Naive B cell (primary cell): ENCODE results near the gene KLHL28. TPM values are rescaled to one million over a fixed set of nuclear protein-coding genes. Genes with fewer than 3 reads are reported as not detected.
"Not testable (repeated sequence)": the region's sequence is repeated elsewhere in the genome, so short reads cannot be mapped to it uniquely, and the experiment has no call there.

Experiments used
- ATAC-seq, 2 donors: fragments of 150-1000 bp; cut with Tn5 transposase; 2 replicates each; pipeline ENCODE4 v1.10.0; 2021; ENCODE audit warnings: low read depth in 2 of 2, mild to moderate bottlenecking in 2 of 2, moderate library complexity in 2 of 2
- DNase-seq: peaks from one replicate; pipeline ENCODE4 v3.0.0; 2022
- H3K27ac Mint-ChIP-seq, 6 donors: one replicate each; pipeline ENCODE4 v1.8.0; 2020 to 2022; ENCODE audit warnings: mild to moderate bottlenecking in 6 of 6, mixed read lengths in 6 of 6, moderate library complexity in 5 of 6, inconsistent platforms in 2 of 6
- H3K27me3 Mint-ChIP-seq, 3 donors: one replicate each; pipeline ENCODE4 v1.8.0; 2021 to 2022; ENCODE audit warnings: mixed read lengths in 3 of 3, mild to moderate bottlenecking in 1 of 3
- H3K36me3 Mint-ChIP-seq, 2 donors: one replicate each; pipeline ENCODE4 v1.8.0; 2020 to 2022; ENCODE audit warnings: mixed read lengths in 2 of 2, inconsistent platforms in 1 of 2, mild to moderate bottlenecking in 1 of 2
- H3K4me1 Mint-ChIP-seq, 3 donors: one replicate each; pipeline ENCODE4 v1.8.0; 2020 to 2022; ENCODE audit warnings: mixed read lengths in 3 of 3, inconsistent platforms in 1 of 3, mild to moderate bottlenecking in 1 of 3, moderate library complexity in 1 of 3
- H3K4me3 Mint-ChIP-seq, 8 donors: one replicate each; pipeline ENCODE4 v1.8.0; 2020 to 2022; ENCODE audit warnings: mild to moderate bottlenecking in 8 of 8, mixed read lengths in 8 of 8, moderate library complexity in 8 of 8, inconsistent platforms in 2 of 8
- H3K9me3 Mint-ChIP-seq, 7 donors: one replicate each; pipeline ENCODE4 v1.8.0; 2020 to 2022; ENCODE audit warnings: mixed read lengths in 7 of 7, mild to moderate bottlenecking in 5 of 7, inconsistent platforms in 2 of 7, moderate library complexity in 1 of 7
- polyA plus RNA-seq, 6 donors: library from polyadenylated mRNA; unstranded; fragments of 300-500 nt; fragmentation: Illumina TruSeq; gene quantifications; one replicate each; pipeline ENCODE4 v1.2.3, GENCODE V29; 2021; ENCODE audit warnings: low read depth in 6 of 6

KLHL28 gene
- polyA plus RNA-seq, 6 donors from 2014 or later: 39.5 to 43.9 (median 41.4) TPM

GRCh38 chr14:44910821-44911220 is 50.9 kb downstream of the KLHL28 start:
- H3K4me1 Mint-ChIP-seq: peaks cover 0 to 9% (median 0%) of the 10 kb centered on the region in 3 donors
- ATAC-seq (no peak), DNase-seq (no peak)
- H3K4me3 Mint-ChIP-seq: peak overlapping the region in 1 of 8 donors; percentile 16
- peaks cover 28 to 43% (median 36%) of the 10 kb centered on the region in 3 donors for H3K27me3 Mint-ChIP-seq
- peaks cover 0 to 12% (median 7%) of the 10 kb centered on the region in 7 donors for H3K9me3 Mint-ChIP-seq
- H3K36me3 Mint-ChIP-seq: no peaks in the 10 kb centered on the region
- no peak overlapping the region for H3K27ac Mint-ChIP-seq

- ATAC-seq (no peak), DNase-seq (no peak)
- no peaks in the 10 kb centered on the region for H3K27me3 Mint-ChIP-seq
- H3K36me3 Mint-ChIP-seq: peaks cover 0 to 5% of the 10 kb centered on the region in 2 donors
- peaks cover 0 to 4% (median 1%) of the 10 kb centered on the region in 7 donors for H3K9me3 Mint-ChIP-seq
- H3K27ac Mint-ChIP-seq: no peak overlapping the region
- peaks cover 13 to 15% (median 13%) of the 10 kb centered on the region in 3 donors for H3K4me1 Mint-ChIP-seq
- H3K4me3 Mint-ChIP-seq: no peak overlapping the region
These were observed 60.1 kb downstream of the KLHL28 start for GRCh38 chr14:44901696-44902095.

GRCh38 chr14:44898551-44898950 is 63.2 kb downstream of the KLHL28 start:
- no peak for DNase-seq
- peaks cover 13 to 17% (median 13%) of the 10 kb centered on the region in 3 donors for H3K4me1 Mint-ChIP-seq
- H3K4me3 Mint-ChIP-seq: peak overlapping the region in 7 of 8 donors; percentile 81 to 93 (median 91)
- peaks cover 0 to 6% (median 1%) of the 10 kb centered on the region in 7 donors for H3K9me3 Mint-ChIP-seq
- no peaks in the 10 kb centered on the region for H3K27me3 Mint-ChIP-seq
- ATAC-seq: no peak
- H3K36me3 Mint-ChIP-seq: no peaks in the 10 kb centered on the region
- H3K27ac Mint-ChIP-seq: peak overlapping the region in 5 of 6 donors; percentile 38 to 98 (median 88)

- Mint-ChIP-seq H3K27ac (peak overlapping the region; percentile 11 to 98 (median 88)), H3K4me3 (peak overlapping the region; percentile 81 to 93 (median 88)), H3K9me3 (peaks cover 0 to 6% (median 1%) of the 10 kb centered on the region in 7 donors), H3K4me1 (peaks cover 13 to 17% (median 13%) of the 10 kb centered on the region in 3 donors), H3K36me3 (no peaks in the 10 kb centered on the region), H3K27me3 (no peaks in the 10 kb centered on the region)
- ATAC-seq (no peak), DNase-seq (no peak)
These were observed 63.9 kb downstream of the KLHL28 start for GRCh38 chr14:44897845-44898151.

- H3K4me3 Mint-ChIP-seq: peak overlapping the region; percentile 86 to 98 (median 95)
- H3K27ac Mint-ChIP-seq: peak overlapping the region; percentile 92 to 99 (median 98)
These were observed 64.5 kb downstream of the KLHL28 start for GRCh38 chr14:44897041-44897844.

GRCh38 chr14:44896275-44897040 is 65.3 kb downstream of the KLHL28 start:
- H3K27me3 Mint-ChIP-seq: peaks cover 0 to 6% (median 0%) of the 10 kb centered on the region in 3 donors
- H3K4me3 Mint-ChIP-seq: peak overlapping the region; percentile 86 to 98 (median 95)
- peaks cover 13 to 17% (median 13%) of the 10 kb centered on the region in 3 donors for H3K4me1 Mint-ChIP-seq
- DNase-seq (no peak), ATAC-seq (no peak)
- peak overlapping the region; percentile 92 to 99 (median 98) for H3K27ac Mint-ChIP-seq
- peaks cover 0 to 7% (median 5%) of the 10 kb centered on the region in 7 donors for H3K9me3 Mint-ChIP-seq
- no peaks in the 10 kb centered on the region for H3K36me3 Mint-ChIP-seq

More at GRCh38 chr14:44897041-44897844, 64.5 kb downstream of the KLHL28 start:
- peaks cover 13 to 17% (median 13%) of the 10 kb centered on the region in 3 donors for H3K4me1 Mint-ChIP-seq
- no peaks in the 10 kb centered on the region for H3K36me3 Mint-ChIP-seq
- DNase-seq (peak; percentile 88), ATAC-seq (peak; percentile 93)
- H3K9me3 Mint-ChIP-seq: peaks cover 0 to 6% (median 1%) of the 10 kb centered on the region in 7 donors
- peaks cover 0 to under 1% (median 0%) of the 10 kb centered on the region in 3 donors for H3K27me3 Mint-ChIP-seq

- Mint-ChIP-seq H3K9me3 (peaks cover 0 to 8% (median 5%) of the 10 kb centered on the region in 7 donors), H3K27me3 (peaks cover 0 to 10% (median 3%) of the 10 kb centered on the region in 3 donors), H3K4me3 (peak overlapping the region in 1 of 8 donors; percentile 22), H3K4me1 (peaks cover 13 to 17% (median 13%) of the 10 kb centered on the region in 3 donors), H3K27ac (peak overlapping the region in 1 of 6 donors; percentile 63), H3K36me3 (no peaks in the 10 kb centered on the region)
- ATAC-seq: no peak
- DNase-seq: no peak
These were observed 66.0 kb downstream of the KLHL28 start for GRCh38 chr14:44895716-44896115.

GRCh38 chr14:44893535-44893934 is 68.2 kb downstream of the KLHL28 start:
- peaks cover 8 to 13% (median 13%) of the 10 kb centered on the region in 3 donors for H3K4me1 Mint-ChIP-seq
- ATAC-seq: no peak
- H3K9me3 Mint-ChIP-seq: peaks cover 0 to 9% (median 5%) of the 10 kb centered on the region in 7 donors
- H3K27me3 Mint-ChIP-seq: peaks cover 0 to 16% (median 8%) of the 10 kb centered on the region in 3 donors
- no peak for DNase-seq
- H3K36me3 Mint-ChIP-seq: no peaks in the 10 kb centered on the region
- H3K27ac Mint-ChIP-seq: no peak overlapping the region
- no peak overlapping the region for H3K4me3 Mint-ChIP-seq

GRCh38 chr14:44891726-44892372 is 69.9 kb downstream of the KLHL28 start:
- not testable (repeated sequence) for H3K36me3 Mint-ChIP-seq, H3K4me3 Mint-ChIP-seq, DNase-seq, H3K27ac Mint-ChIP-seq, H3K4me1 Mint-ChIP-seq, ATAC-seq
- peaks cover 0 to 24% (median 8%) of the 10 kb centered on the region in 3 donors for H3K27me3 Mint-ChIP-seq
- H3K9me3 Mint-ChIP-seq: peaks cover 0 to 11% (median 7%) of the 10 kb centered on the region in 7 donors

- Mint-ChIP-seq H3K9me3 (peaks cover 0 to 12% (median 6%) of the 10 kb centered on the region in 7 donors), H3K4me3 (no peak overlapping the region), H3K36me3 (no peaks in the 10 kb centered on the region), H3K27me3 (peaks cover 0 to 24% (median 8%) of the 10 kb centered on the region in 3 donors), H3K4me1 (no peaks in the 10 kb centered on the region), H3K27ac (peak overlapping the region in 1 of 6 donors; percentile 55)
- no peak for ATAC-seq
- DNase-seq: no peak
These were observed 71.9 kb downstream of the KLHL28 start for GRCh38 chr14:44889595-44890471.

GRCh38 chr14:44887596-44887955 is 74.2 kb downstream of the KLHL28 start:
- Mint-ChIP-seq H3K27me3 (peaks cover 8 to 37% (median 13%) of the 10 kb centered on the region in 3 donors), H3K9me3 (peaks cover 0 to 26% (median 13%) of the 10 kb centered on the region in 7 donors), H3K4me3 (no peak overlapping the region), H3K4me1 (no peaks in the 10 kb centered on the region), H3K27ac (no peak overlapping the region), H3K36me3 (peaks cover 0 to 10% of the 10 kb centered on the region in 2 donors)
- ATAC-seq (no peak), DNase-seq (no peak)

- H3K9me3 Mint-ChIP-seq: peaks cover 0 to 30% (median 19%) of the 10 kb centered on the region in 7 donors
- peaks cover 8 to 40% (median 13%) of the 10 kb centered on the region in 3 donors for H3K27me3 Mint-ChIP-seq
- no peak overlapping the region for H3K4me3 Mint-ChIP-seq
- H3K27ac Mint-ChIP-seq: no peak overlapping the region
- peaks cover 4 to 16% of the 10 kb centered on the region in 2 donors for H3K36me3 Mint-ChIP-seq
- no peak for DNase-seq
- no peak for ATAC-seq
- no peaks in the 10 kb centered on the region for H3K4me1 Mint-ChIP-seq
These were observed 74.7 kb downstream of the KLHL28 start for GRCh38 chr14:44886860-44887595.
